ENCODE measurements around the gene RNF208. TPM values are rescaled to one million over a fixed set of nuclear protein-coding genes. Genes with fewer than 3 reads are reported as not detected.

RNF208 gene
- total RNA-seq, 1 donor from 2014 or later: 31.5 TPM

DNA sequence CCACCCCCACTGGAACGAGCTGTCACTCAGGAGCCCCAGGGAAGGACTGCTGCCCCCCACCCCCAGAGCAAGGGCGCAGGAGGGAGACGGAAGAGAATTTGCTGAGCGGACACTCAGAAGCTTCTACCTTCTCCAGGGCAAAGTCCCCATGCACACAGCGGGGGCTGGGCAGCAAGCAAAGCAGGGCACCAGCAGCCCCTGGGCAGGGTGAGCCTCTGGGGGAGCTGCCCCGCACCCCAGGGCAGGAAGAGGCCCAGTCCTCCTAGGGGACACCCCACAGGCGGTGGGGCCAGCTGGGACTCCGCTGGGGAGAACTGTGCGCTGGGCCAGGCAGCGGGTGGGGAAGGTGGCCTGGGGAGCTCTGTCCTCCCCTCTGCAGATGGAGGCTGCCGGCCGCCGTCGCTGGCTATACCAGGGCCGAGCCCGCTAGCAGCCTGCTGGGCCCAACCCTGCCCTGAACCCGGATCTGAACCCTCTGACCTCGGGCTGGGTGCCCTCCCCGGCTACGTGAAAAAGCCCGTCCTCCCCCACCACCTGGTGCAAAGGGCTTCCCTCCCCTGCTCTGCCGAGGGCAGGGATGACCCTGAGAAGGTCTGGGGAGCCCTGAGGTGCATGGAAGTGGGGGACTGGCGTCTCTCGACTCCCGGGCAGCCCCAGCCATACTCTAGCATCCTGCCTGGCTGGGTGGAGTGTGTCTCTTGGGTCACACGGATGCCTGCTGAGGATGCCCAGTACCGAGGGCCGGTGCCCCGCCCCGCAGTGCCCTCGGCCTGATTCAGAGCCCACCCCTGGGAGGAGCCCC is 8.1 kb upstream of the RNF208 start:
- Histone ChIP-seq H3K9me3 (replicated peaks) (no peaks in the 10 kb centered on the region), H3K27me3 (ENCODE audit: low read depth) (peaks cover 72% of the 10 kb centered on the region), H3K27ac (replicated peaks) (no peak overlapping the region), H3K4me1 (peaks cover 5% of the 10 kb centered on the region), H3K36me3 (no peaks in the 10 kb centered on the region), H3K4me3 (no peak overlapping the region)
- intact Hi-C loops (cut with micrococcal nuclease): loop anchor here (5.0 kb wide), 1 partner anchor 108 kb away; no protein-coding TSS in a partner anchor
- TF ChIP-seq, protein P1, sequence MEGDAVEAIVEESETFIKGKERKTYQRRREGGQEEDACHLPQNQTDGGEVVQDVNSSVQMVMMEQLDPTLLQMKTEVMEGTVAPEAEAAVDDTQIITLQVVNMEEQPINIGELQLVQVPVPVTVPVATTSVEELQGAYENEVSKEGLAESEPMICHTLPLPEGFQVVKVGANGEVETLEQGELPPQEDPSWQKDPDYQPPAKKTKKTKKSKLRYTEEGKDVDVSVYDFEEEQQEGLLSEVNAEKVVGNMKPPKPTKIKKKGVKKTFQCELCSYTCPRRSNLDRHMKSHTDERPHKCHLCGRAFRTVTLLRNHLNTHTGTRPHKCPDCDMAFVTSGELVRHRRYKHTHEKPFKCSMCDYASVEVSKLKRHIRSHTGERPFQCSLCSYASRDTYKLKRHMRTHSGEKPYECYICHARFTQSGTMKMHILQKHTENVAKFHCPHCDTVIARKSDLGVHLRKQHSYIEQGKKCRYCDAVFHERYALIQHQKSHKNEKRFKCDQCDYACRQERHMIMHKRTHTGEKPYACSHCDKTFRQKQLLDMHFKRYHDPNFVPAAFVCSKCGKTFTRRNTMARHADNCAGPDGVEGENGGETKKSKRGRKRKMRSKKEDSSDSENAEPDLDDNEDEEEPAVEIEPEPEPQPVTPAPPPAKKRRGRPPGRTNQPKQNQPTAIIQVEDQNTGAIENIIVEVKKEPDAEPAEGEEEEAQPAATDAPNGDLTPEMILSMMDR (IDR thresholded peaks at IDR 0.05; ENCODE audit: borderline replicate concordance): no peak
- DNase-seq: no peak

DNA sequence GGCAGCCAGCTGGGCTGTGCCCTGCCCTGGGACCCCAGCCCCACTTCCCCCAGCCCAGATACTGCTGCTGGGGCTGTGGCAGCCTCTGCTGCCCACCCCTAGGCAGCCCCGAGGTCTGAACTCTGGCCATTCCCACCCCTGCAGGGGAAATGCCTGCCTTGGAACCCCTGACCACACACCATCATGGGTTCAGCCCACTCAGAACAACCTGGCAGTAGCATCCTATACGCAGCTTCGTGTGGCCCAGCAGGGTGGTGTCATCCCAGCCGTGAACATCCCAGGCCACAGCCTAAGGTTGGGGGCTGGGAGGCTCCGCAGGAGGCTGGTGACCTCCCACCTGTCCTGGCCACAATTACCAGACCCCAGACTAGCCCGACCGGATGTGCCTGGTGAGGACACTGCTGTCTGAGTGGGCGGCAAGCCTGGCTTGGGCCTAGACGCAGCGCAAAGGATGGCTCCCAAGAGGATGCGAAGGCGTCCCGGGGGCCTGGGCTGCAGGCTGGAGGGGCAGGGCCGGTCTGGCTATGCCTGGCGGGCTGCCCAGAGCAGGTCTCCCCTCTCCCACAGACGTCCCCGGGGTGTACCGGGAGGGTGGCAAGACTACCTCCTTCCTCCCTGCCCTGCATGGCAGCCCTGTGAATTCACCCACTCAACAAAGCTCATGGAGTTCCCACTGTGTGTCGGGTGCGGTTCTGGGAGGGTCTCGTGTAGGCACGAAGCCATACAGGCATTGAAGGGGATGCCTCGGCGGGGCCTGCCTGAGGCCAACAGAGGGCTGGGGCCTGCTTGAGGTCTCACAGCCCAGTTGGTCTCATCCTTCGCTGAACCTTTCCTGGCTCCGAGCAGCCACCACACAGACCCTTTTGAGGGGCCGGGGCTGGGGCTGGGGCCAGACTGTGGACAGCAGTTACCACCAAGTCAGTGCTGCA is 7.2 kb upstream of the RNF208 start:
- intact Hi-C loops (cut with micrococcal nuclease): loop anchor here (5.0 kb wide), 1 partner anchor 107 kb away; no protein-coding TSS in a partner anchor
- no peaks in the 10 kb centered on the region for H3K36me3 ChIP-seq
- peaks cover 6% of the 10 kb centered on the region for H3K4me1 ChIP-seq
- DNase-seq: no peak
- no peak overlapping the region for H3K4me3 ChIP-seq
- H3K27me3 ChIP-seq (ENCODE audit: low read depth): peaks cover 64% of the 10 kb centered on the region
- H3K27ac ChIP-seq (replicated peaks): no peak overlapping the region
- H3K9me3 ChIP-seq (replicated peaks): no peaks in the 10 kb centered on the region
- TF ChIP-seq, protein P1 (IDR thresholded peaks at IDR 0.05; ENCODE audit: borderline replicate concordance): no peak

DNA sequence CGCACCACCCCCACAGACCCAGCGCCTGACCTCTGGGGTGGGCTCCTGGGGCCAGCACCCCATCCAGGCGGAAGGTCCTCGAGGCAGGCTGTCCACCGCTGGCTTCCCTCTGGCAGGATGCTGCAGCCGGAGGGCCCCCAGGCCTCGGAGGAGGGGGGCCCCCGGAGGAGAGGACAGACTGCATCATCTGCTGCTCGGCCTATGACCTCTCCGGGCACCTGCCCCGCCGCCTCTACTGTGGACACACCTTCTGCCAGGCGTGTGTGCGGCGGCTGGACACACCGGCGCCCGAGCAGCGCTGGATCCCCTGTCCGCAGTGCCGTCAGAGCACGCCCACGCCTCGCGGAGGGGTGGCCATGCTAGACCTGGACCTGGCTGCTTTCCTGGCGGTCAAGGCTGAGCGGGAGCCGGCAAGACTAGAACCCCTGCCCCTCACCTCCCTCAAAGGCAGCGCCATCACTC is 6.5 kb upstream of the RNF208 start:
- peaks cover 57% of the 10 kb centered on the region for H3K27me3 ChIP-seq (ENCODE audit: low read depth)
- intact Hi-C loops (cut with micrococcal nuclease): loop anchor here (5.0 kb wide), 1 partner anchor 106 kb away; no protein-coding TSS in a partner anchor

DNA sequence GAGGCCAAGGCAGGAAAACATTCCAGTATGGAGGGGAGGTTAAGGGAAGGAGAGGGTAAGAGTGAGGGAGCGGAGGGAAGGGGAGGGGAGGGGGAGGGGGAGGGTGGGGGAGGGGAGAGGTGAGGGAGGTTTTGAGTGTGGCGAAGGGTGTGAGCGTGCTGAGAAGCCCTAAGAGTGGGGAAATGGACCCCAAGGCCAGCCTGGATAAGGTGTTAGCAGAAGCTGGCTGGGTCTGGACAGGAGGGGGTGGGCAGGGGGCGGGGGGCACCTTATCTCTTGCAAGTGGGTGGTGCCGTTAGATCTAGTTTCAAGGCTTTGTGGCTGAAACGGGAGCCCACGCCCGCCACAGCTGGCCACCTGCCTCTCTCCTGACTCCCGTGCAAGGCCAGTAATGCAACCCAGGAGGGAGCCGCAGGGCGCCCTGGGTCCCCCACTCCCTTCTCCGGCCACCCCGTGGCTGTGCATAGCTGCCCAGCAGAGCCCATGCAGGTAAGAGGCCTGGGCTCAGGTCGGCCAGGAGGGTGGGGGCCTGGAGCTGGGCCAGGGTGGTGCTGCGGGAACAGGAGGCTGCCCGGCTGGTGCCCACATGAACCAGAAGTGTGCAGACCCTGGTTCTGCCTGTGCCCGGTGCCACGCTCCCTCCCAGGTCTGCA is 5.9 kb upstream of the RNF208 start:
- peaks cover 51% of the 10 kb centered on the region for H3K27me3 ChIP-seq (ENCODE audit: low read depth)

More for the DNA sequence above, 6.5 kb upstream of the RNF208 start:
- no peak overlapping the region for H3K4me3 ChIP-seq
- H3K27ac ChIP-seq (replicated peaks): no peak overlapping the region
- H3K4me1 ChIP-seq: peaks cover 13% of the 10 kb centered on the region
- no peaks in the 10 kb centered on the region for H3K9me3 ChIP-seq (replicated peaks)
- TF ChIP-seq, protein P1 (IDR thresholded peaks at IDR 0.05; ENCODE audit: borderline replicate concordance): no peak
- H3K36me3 ChIP-seq: no peaks in the 10 kb centered on the region
- no peak for DNase-seq

More for the DNA sequence above, 5.9 kb upstream of the RNF208 start:
- H3K4me3 ChIP-seq: no peak overlapping the region
- no peaks in the 10 kb centered on the region for H3K36me3 ChIP-seq
- TF ChIP-seq, protein P1 (IDR thresholded peaks at IDR 0.05; ENCODE audit: borderline replicate concordance): no peak
- DNase-seq: no peak
- H3K4me1 ChIP-seq: peaks cover 16% of the 10 kb centered on the region
- intact Hi-C loops (cut with micrococcal nuclease): loop anchor here (5.0 kb wide), 1 partner anchor 106 kb away; no protein-coding TSS in a partner anchor
- H3K9me3 ChIP-seq (replicated peaks): no peaks in the 10 kb centered on the region
- H3K27ac ChIP-seq (replicated peaks): no peak overlapping the region
